NT2/D1 (cell line): ENCODE data around the gene FOXP1.

Experiments
- YY1 ChIP-seq: IDR thresholded peaks from 2 replicates; pipeline ENCODE4 v1.6.1; 2011; ENCODE audit not compliant: insufficient read length, insufficient read depth
- ZNF274 ChIP-seq: IDR thresholded peaks from 2 replicates; pipeline ENCODE4 v1.6.1; 2011; ENCODE audit warnings: mild to moderate bottlenecking, low read depth, low read length

DNA sequence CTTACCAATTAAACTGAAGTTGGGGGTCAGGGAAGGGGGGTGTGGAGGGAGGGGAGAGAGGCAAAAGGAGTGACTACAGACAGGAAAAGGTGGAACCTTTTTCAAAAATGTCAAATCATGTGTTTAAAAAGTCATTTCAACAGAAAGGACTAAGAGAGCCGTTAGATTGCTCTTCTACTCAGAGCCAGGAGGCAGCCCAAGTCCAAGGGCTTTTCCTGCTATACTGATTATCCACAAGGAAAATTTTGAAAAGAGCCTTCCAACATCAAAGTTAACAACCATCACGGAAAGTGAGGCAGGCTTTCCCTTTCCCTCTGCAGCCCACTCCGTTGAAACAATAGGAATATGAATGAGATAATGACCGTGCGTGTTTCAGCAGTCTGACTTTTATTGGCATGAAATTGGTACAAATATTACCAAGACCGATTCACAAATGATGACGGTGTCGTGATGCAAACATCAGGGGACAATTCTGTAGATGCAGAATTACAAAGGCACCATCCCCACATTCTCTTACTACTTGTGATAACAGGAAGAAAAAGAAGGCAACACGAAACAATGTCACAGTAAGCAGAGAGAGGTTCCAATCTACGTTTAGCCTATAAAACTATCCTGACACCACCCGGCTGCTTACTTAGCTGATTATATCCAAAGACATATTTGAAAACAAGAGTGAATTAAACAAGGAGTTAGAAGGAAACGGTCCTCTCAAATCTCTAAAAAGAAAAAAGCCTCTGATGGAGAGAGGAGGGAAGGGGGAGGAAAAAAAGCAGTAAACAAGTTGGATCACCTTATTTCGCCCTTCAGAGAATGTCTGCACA is 453.7 kb downstream of the FOXP1 start:
- TF ChIP-seq YY1 (no peak), ZNF274 (no peak)
